GM23248 (cell line): ENCODE data around the gene SHISA5.

Source experiments
- EZH2 ChIP-seq: fragments of 200-600 bp; sonication (generic); IDR thresholded peaks from 2 replicates; pipeline ENCODE4 v1.6.1; 2018; ENCODE audit warnings: antibody characterized with exemption, mild to moderate bottlenecking; ENCODE audit not compliant: insufficient read depth, poor library complexity, severe bottlenecking
- EZH2phosphoT487 ChIP-seq: fragments of 200-600 bp; sonication (generic); IDR thresholded peaks from 2 replicates; pipeline ENCODE4 v1.6.1; 2018; ENCODE audit warnings: antibody characterized with exemption, moderate library complexity, mild to moderate bottlenecking, low read depth; ENCODE audit not compliant: insufficient read depth

- TF ChIP-seq EZH2 (no peak), EZH2phosphoT487 (no peak)
Measured at GRCh38 chr3:48469046-48469915, 34.7 kb downstream of the SHISA5 start.
